Natural killer cell (primary cell): ENCODE measurements around the gene SSR2. TPM values are rescaled to one million over a fixed set of nuclear protein-coding genes. Genes with fewer than 3 reads are reported as not detected.

ENCODE experiments used
- ATAC-seq, 3 donors: fragments of 150-1000 bp in 2 of 3; fragments of 200-7000 bp in 1 of 3; cut with Tn5 transposase; 1 replicate in 1 of 3; 2 replicates in 2 of 3; pipeline ENCODE4 v1.10.0; 2021; ENCODE audit warnings: mild to moderate bottlenecking in 2 of 3, moderate library complexity in 2 of 3
- DNase-seq, 2 donors: peaks; one replicate each; pipeline versions ENCODE4 v3.0.0 to v3.0.0-alpha.2; 2013 to 2021; ENCODE audit warnings: mixed read lengths in 1 of 2
- H3K27ac ChIP-seq: one replicate; pipeline ENCODE4 v1.5.1; 2013; ENCODE audit warnings: mild to moderate bottlenecking, low read length
- H3K27me3 ChIP-seq: one replicate; pipeline ENCODE4 v1.6.1; 2013; ENCODE audit warnings: low read length; ENCODE audit not compliant: control insufficient read depth, insufficient read depth
- H3K36me3 ChIP-seq: one replicate; pipeline ENCODE4 v1.6.1; 2013; ENCODE audit warnings: low read length; ENCODE audit not compliant: control insufficient read depth, insufficient read depth
- H3K4me1 ChIP-seq: one replicate; pipeline ENCODE4 v1.6.1; 2013; ENCODE audit warnings: low read length; ENCODE audit not compliant: control insufficient read depth, insufficient read depth
- H3K4me3 ChIP-seq: one replicate; pipeline ENCODE4 v1.5.1; 2013; ENCODE audit warnings: low read length
- H3K9me3 ChIP-seq: one replicate; pipeline ENCODE4 v1.6.1; 2013; ENCODE audit warnings: low read length; ENCODE audit not compliant: control insufficient read depth, insufficient read depth
- H3K27ac Mint-ChIP-seq, 2 donors: one replicate each; pipeline ENCODE4 v1.8.0; 2022; ENCODE audit warnings: mild to moderate bottlenecking in 2 of 2, mixed read lengths in 2 of 2, moderate library complexity in 1 of 2
- H3K27me3 Mint-ChIP-seq, 2 donors: one replicate each; pipeline ENCODE4 v1.8.0; 2022; ENCODE audit warnings: low read depth in 2 of 2, mixed read lengths in 2 of 2
- H3K36me3 Mint-ChIP-seq: one replicate; pipeline ENCODE4 v1.8.0; 2022; ENCODE audit warnings: mixed read lengths
- H3K4me1 Mint-ChIP-seq, 2 donors: one replicate each; pipeline ENCODE4 v1.8.0; 2022; ENCODE audit warnings: mixed read lengths in 2 of 2
- H3K4me3 Mint-ChIP-seq: one replicate; pipeline ENCODE4 v1.8.0; 2022; ENCODE audit warnings: mild to moderate bottlenecking, moderate library complexity, mixed read lengths
- H3K9me3 Mint-ChIP-seq, 2 donors: one replicate each; pipeline ENCODE4 v1.8.0; 2022; ENCODE audit warnings: mixed read lengths in 2 of 2
- CTCF ChIP-seq: fragments of 200-600 bp; IDR thresholded peaks from one replicate; pipeline ENCODE4 v1.8.0; 2022; ENCODE audit warnings: antibody characterized with exemption
- whole genome bisulfite sequencing: methylation state at CpG from one replicate; pipeline ENCODE4 v1.1.7; 2013; ENCODE audit warnings: missing lambda C conversion rate; ENCODE audit not compliant: insufficient coverage; 5-methylcytosine and 5-hydroxymethylcytosine counted together
- intact Hi-C: fragments of 100-400 bp; cut with micrococcal nuclease; formaldehyde crosslinking; loops from one replicate; pipeline ENCODE4 v1.14.2; 2022
- total RNA-seq, 4 donors: library from RNA; stranded (reverse); fragments of 120-200 nt in 1 of 4; gene quantifications; one replicate each; pipeline versions ENCODE4 v1.2.3 to v1.2.4, GENCODE V29; 2013 to 2022

SSR2 gene
- total RNA-seq, 3 donors from 2014 or later (not counting 1 experiment from before 2014, with no cell fraction given), result 209 to 215 (median 211) TPM

DNA sequence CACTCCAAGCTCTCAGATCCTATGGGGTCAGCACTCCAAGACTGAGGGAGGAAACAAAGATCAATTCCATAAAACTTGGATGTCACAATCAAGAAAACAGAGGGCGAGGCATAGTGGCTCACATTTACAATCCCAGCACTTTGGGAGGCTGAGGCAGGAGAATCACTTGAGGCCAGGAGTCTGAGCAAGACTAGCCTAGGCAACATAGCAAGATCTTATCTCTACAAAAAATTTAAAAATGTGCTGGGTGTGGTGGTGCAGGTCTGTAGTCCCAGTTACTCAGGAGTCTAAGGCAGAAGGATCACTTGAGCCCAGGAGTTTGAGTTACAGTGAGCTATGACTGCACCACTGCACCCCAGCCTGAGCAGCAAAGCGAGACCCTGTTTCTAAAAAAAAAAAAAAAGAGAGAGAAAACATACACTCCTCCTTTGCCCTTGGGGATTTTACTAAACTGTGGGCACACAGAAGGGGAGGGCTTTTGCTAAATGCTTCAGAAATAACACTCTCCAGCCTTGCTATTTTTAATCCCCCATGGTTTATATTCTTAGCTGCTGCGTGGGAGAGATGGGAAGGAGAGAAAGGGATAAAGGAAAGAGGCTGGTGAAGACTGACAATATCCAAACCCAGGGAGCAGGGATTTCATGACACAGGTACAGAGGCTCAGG is 60.5 kb downstream of the SSR2 start:
- H3K27ac Mint-ChIP-seq, result peak overlapping the region; percentile 53 to 83
- ATAC-seq, result no peak
- no peak overlapping the region for H3K4me3 Mint-ChIP-seq
- peaks cover 8 to 25% of the 10 kb centered on the region in 2 donors for H3K4me1 Mint-ChIP-seq
- intact Hi-C loops, result no loop called here
- H3K36me3 ChIP-seq, result peaks cover 88% of the 10 kb centered on the region
- WGBS, result 84% methylated on average over 3 of the region's 3 CpGs
- H3K4me3 ChIP-seq, result no peak overlapping the region
- TF ChIP-seq CTCF, result no peak
- H3K9me3 Mint-ChIP-seq, result no peaks in the 10 kb centered on the region
- H3K36me3 Mint-ChIP-seq, result peaks cover under 1% of the 10 kb centered on the region
- no peak for DNase-seq
- H3K27me3 ChIP-seq, result no peaks in the 10 kb centered on the region
- H3K9me3 ChIP-seq, result no peaks in the 10 kb centered on the region
- peaks cover 28% of the 10 kb centered on the region for H3K4me1 ChIP-seq
- H3K27ac ChIP-seq, result no peak overlapping the region
- no peaks in the 10 kb centered on the region for H3K27me3 Mint-ChIP-seq

Other genes starting within 250 kb of the SSR2 start
- gene GON4L, start 163.7 kb downstream of the SSR2 start, total RNA-seq, result 100 to 1,000 TPM; 127 to 147 (median 146) TPM
- 10 to 100 TPM; 38.1 to 42.8 (median 39.8) TPM for gene SYT11, start 161.4 kb downstream of the SSR2 start, total RNA-seq
- gene RIT1, start 109.6 kb downstream of the SSR2 start, total RNA-seq, result 10 to 100 TPM; 79.1 to 86.1 (median 79.2) TPM
- gene KHDC4, start 86.5 kb downstream of the SSR2 start, total RNA-seq, result 100 to 1,000 TPM in 1 of 3 donors, 10 to 100 TPM in 2; 61.9 to 101 (median 85.9) TPM
- gene RXFP4, start 79.3 kb downstream of the SSR2 start, total RNA-seq, result not detected
- gene ARHGEF2, start 42.4 kb downstream of the SSR2 start, total RNA-seq, result 100 to 1,000 TPM; 143 to 200 (median 147) TPM
- gene UBQLN4, start 32.8 kb upstream of the SSR2 start, total RNA-seq, result 10 to 100 TPM; 14.4 to 23.5 (median 23.5) TPM
- gene LAMTOR2, start 33.8 kb upstream of the SSR2 start, total RNA-seq, result 10 to 100 TPM; 23.5 to 26.1 (median 24.6) TPM
- gene RAB25, start 40.2 kb upstream of the SSR2 start, total RNA-seq, result under 1 TPM in 1 of 3 donors, not detected in 2; 0.82 TPM
- gene MEX3A, start 61.5 kb upstream of the SSR2 start, total RNA-seq, result under 1 TPM; 0.05 to 0.16 (median 0.14) TPM
- 100 to 1,000 TPM; 201 to 504 (median 273) TPM for gene LMNA, start 93.8 kb upstream of the SSR2 start, total RNA-seq
- 10 to 100 TPM in 1 of 3 donors, 1 to 10 TPM in 2; 2.6 to 13.0 (median 7.0) TPM for gene SEMA4A, start 132.6 kb upstream of the SSR2 start, total RNA-seq
- 10 to 100 TPM; 17.1 to 49.2 (median 22.0) TPM for gene SLC25A44, start 173.2 kb upstream of the SSR2 start, total RNA-seq
- gene PMF1, start 192.1 kb upstream of the SSR2 start, total RNA-seq, result 10 to 100 TPM; 61.5 to 70.3 (median 64.0) TPM
- gene BGLAP, start 221.2 kb upstream of the SSR2 start, total RNA-seq, result 1 to 10 TPM in 2 of 3 donors, under 1 TPM in 1; 0.45 to 1.6 (median 1.1) TPM
- 1 to 10 TPM; 2.6 to 5.5 (median 3.5) TPM for gene PAQR6, start 227.1 kb upstream of the SSR2 start, total RNA-seq